Naive thymus-derived CD4-positive, alpha-beta T cell (primary cell): ENCODE data around the gene CFAP43. TPM values are rescaled to one million over a fixed set of nuclear protein-coding genes. Genes with fewer than 3 reads are reported as not detected.

Source experiments
- ATAC-seq: fragments of 150-1000 bp; cut with Tn5 transposase; 2 replicates; pipeline ENCODE4 v1.10.0; 2021; ENCODE audit warnings: mild to moderate bottlenecking, moderate library complexity
- CTCF ChIA-PET: fragments of 350-600 bp; sonication (Branson Sonifier 250); formaldehyde crosslinking; loops from one replicate; lab custom pipeline; 2021; ENCODE audit warnings: antibody characterized with exemption; lab: Charles Lee
- POLR2A ChIA-PET: fragments of 350-600 bp; sonication (Branson Sonifier 250); formaldehyde crosslinking; loops from one replicate; lab custom pipeline; 2021; ENCODE audit warnings: antibody characterized with exemption, inconsistent platforms; lab: Charles Lee
- DNase-seq, 9 donors: peaks; one replicate each; pipeline versions ENCODE4 v3.0.0 to v3.0.0-alpha.2; 2020 to 2022; ENCODE audit warnings: mixed read lengths in 1 of 9
- H3K27ac ChIP-seq: one replicate; pipeline ENCODE4 v1.7.0; 2013; ENCODE audit warnings: mild to moderate bottlenecking, low read depth, low read length, moderate library complexity
- H3K27me3 ChIP-seq, 2 donors: one replicate each; pipeline ENCODE4 v1.7.0; 2013; ENCODE audit warnings: low read length in 2 of 2, mild to moderate bottlenecking in 2 of 2, moderate library complexity in 2 of 2; ENCODE audit not compliant: control insufficient read depth in 2 of 2, insufficient read depth in 2 of 2
- H3K36me3 ChIP-seq, 3 experiments: 1 replicate in 2 of 3; 2 replicates in 1 of 3; pipeline ENCODE4 v1.7.0; 2013; ENCODE audit warnings: low read length in 3 of 3, mild to moderate bottlenecking in 3 of 3, moderate library complexity in 1 of 3; ENCODE audit not compliant: insufficient read depth in 3 of 3, control insufficient read depth in 2 of 3
- H3K4me1 ChIP-seq, 2 donors: one replicate each; pipeline ENCODE4 v1.7.0; 2013; ENCODE audit warnings: low read length in 2 of 2, mild to moderate bottlenecking in 2 of 2, moderate library complexity in 1 of 2; ENCODE audit not compliant: control insufficient read depth in 2 of 2, insufficient read depth in 2 of 2
- H3K4me3 ChIP-seq: 2 replicates; pipeline ENCODE4 v1.7.0; 2013; ENCODE audit warnings: mild to moderate bottlenecking, low read length
- H3K9me3 ChIP-seq, 3 experiments: 1 replicate in 2 of 3; 2 replicates in 1 of 3; pipeline ENCODE4 v1.7.0; 2013; ENCODE audit warnings: low read length in 3 of 3; ENCODE audit not compliant: control insufficient read depth in 2 of 3
- H3K27ac Mint-ChIP-seq, 9 donors: one replicate each; pipeline ENCODE4 v1.8.0; 2020 to 2022; ENCODE audit warnings: mixed read lengths in 9 of 9, mild to moderate bottlenecking in 8 of 9, moderate library complexity in 5 of 9, inconsistent platforms in 2 of 9
- H3K27me3 Mint-ChIP-seq, 5 donors: one replicate each; pipeline ENCODE4 v1.8.0; 2021 to 2022; ENCODE audit warnings: mixed read lengths in 5 of 5, mild to moderate bottlenecking in 1 of 5
- H3K36me3 Mint-ChIP-seq, 5 donors: one replicate each; pipeline ENCODE4 v1.8.0; 2020 to 2022; ENCODE audit warnings: mixed read lengths in 5 of 5, mild to moderate bottlenecking in 3 of 5, inconsistent platforms in 1 of 5
- H3K4me1 Mint-ChIP-seq, 7 donors: one replicate each; pipeline ENCODE4 v1.8.0; 2020 to 2022; ENCODE audit warnings: mixed read lengths in 7 of 7, mild to moderate bottlenecking in 3 of 7, inconsistent platforms in 1 of 7
- H3K4me3 Mint-ChIP-seq, 10 donors: one replicate each; pipeline ENCODE4 v1.8.0; 2020 to 2022; ENCODE audit warnings: mild to moderate bottlenecking in 10 of 10, mixed read lengths in 10 of 10, moderate library complexity in 6 of 10, inconsistent platforms in 2 of 10
- H3K9me3 Mint-ChIP-seq, 11 donors: one replicate each; pipeline ENCODE4 v1.8.0; 2020 to 2022; ENCODE audit warnings: mixed read lengths in 11 of 11, mild to moderate bottlenecking in 4 of 11, inconsistent platforms in 1 of 11, moderate library complexity in 1 of 11
- intact Hi-C, 2 donors: fragments of 100-400 bp; cut with micrococcal nuclease; formaldehyde crosslinking; loops; one replicate each; pipeline ENCODE4 v1.15.1; 2023
- polyA plus RNA-seq, 2 donors: library from polyadenylated mRNA; unstranded; fragments of 300-500 nt; fragmentation: Illumina TruSeq; gene quantifications; one replicate each; pipeline ENCODE4 v1.2.3, GENCODE V29; 2021
- total RNA-seq, 6 experiments: library from RNA in 5 of 6; stranded (reverse) in 5 of 6; gene quantifications; 1 replicate in 5 of 6; 2 replicates in 1 of 6; pipeline ENCODE4 v1.2.3 and lab custom pipeline; 2021 to 2026

Gene CFAP43
- total and polyA plus RNA-seq, 7 experiments from 2014 or later = 0.14 to 0.17 TPM; not detected in 5

GRCh38 chr10:104274762-104275721, 42.9 kb upstream of the CFAP43 start:
- CTCF ChIA-PET = interaction anchor here (0.6 to 7.2 kb wide), 24 partner anchors 11 to 1903 kb away, joined by 3 to 49 read pairs (median 4); partner anchors contain the start of genes CFAP43, CFAP58, GSTO1 and ITPRIP
- DNase-seq (peak in 6 of 9 donors; percentile 35 to 60 (median 44)), ATAC-seq (peak; percentile 90)
- peaks cover 0 to 22% (median 4%) of the 10 kb centered on the region in 5 donors for H3K27me3 Mint-ChIP-seq
- no peaks in the 10 kb centered on the region for H3K27me3 ChIP-seq
- peak overlapping the region in 8 of 10 donors; percentile 18 to 70 (median 40) for H3K4me3 Mint-ChIP-seq
- peaks cover 3 to 7% of the 10 kb centered on the region in 2 donors for H3K4me1 ChIP-seq
- H3K9me3 ChIP-seq = no peaks in the 10 kb centered on the region
- H3K9me3 Mint-ChIP-seq = no peaks in the 10 kb centered on the region
- H3K36me3 Mint-ChIP-seq = no peaks in the 10 kb centered on the region
- POLR2A ChIA-PET = interaction anchor here (0.6 to 3.4 kb wide), 10 partner anchors 12 to 345 kb away, joined by 3 to 23 read pairs (median 3); partner anchors contain the start of genes CFAP58 and GSTO1
- peaks cover 0 to 5% (median 0%) of the 10 kb centered on the region in 7 donors for H3K4me1 Mint-ChIP-seq
- H3K4me3 ChIP-seq = peak overlapping the region; percentile 44
- intact Hi-C loops = loop anchor here in 1 of 2 donors (1.0 kb wide), 1 partner anchor 75 kb away; no protein-coding TSS in a partner anchor
- H3K27ac ChIP-seq = no peak overlapping the region
- H3K27ac Mint-ChIP-seq = no peak overlapping the region
- H3K36me3 ChIP-seq = no peaks in the 10 kb centered on the region

DNA sequence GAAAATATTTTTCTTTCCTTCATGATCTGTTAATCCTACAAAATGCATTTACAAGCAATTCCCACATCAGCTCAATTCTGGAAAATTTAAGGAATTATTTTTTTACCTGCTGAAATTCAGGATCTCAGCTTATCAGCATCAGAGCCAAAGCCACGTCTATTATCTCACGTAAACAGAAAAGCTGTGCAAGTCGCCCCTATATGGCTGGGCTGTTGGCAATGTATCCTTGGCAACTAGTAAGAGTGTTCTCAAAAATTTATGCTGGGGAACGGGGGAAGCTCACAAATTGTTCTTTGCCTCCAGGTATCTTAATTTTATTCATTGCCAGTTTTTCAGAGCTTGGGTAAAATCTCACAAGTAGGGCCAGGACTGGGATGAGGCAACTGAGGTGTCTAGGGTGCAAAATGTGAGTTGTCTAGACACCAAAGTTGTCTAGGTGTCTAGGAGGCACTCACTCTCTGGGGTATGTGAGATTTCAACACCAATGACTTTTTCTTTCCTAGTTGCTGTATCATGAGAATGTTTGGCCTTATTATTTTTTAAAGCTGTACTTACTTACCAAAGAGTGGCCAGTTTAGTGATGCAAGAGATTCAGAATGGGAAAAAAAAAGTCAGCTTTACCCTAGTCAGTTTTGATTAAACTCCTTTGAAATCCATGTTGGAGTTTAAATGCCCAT, 41.9 kb upstream of the CFAP43 start:
- intact Hi-C loops = loop anchor here in 1 of 2 donors (1.0 kb wide), 1 partner anchor 76 kb away; no protein-coding TSS in a partner anchor
- no peak overlapping the region for H3K27ac ChIP-seq
- no peaks in the 10 kb centered on the region for H3K36me3 ChIP-seq
- Mint-ChIP-seq H3K4me3 (peak overlapping the region in 4 of 10 donors; percentile 46 to 70 (median 60)), H3K4me1 (peaks cover 0 to 8% (median 5%) of the 10 kb centered on the region in 7 donors), H3K27me3 (peaks cover 0 to 19% (median 4%) of the 10 kb centered on the region in 5 donors), H3K36me3 (peaks cover 0 to 1% (median 0%) of the 10 kb centered on the region in 5 donors), H3K9me3 (no peaks in the 10 kb centered on the region), H3K27ac (no peak overlapping the region)
- peak overlapping the region; percentile 44 for H3K4me3 ChIP-seq
- ATAC-seq (no peak), DNase-seq (no peak)
- no peaks in the 10 kb centered on the region for H3K27me3 ChIP-seq
- peaks cover 3 to 12% of the 10 kb centered on the region in 2 donors for H3K4me1 ChIP-seq
- ChIA-PET CTCF (interaction anchor here (0.6 to 7.2 kb wide), 20 partner anchors 12 to 1902 kb away, joined by 3 to 49 read pairs (median 4); partner anchors contain the start of genes CFAP43, CFAP58, GSTO1 and ITPRIP), POLR2A (interaction anchor here (0.8 to 3.4 kb wide), 12 partner anchors 11 to 79 kb away, joined by 3 to 23 read pairs (median 4); partner anchors contain the start of genes CFAP58, GSTO1 and ITPRIP)
- no peaks in the 10 kb centered on the region for H3K9me3 ChIP-seq

- Mint-ChIP-seq H3K27ac (no peak overlapping the region), H3K27me3 (peaks cover 0 to 16% (median 3%) of the 10 kb centered on the region in 5 donors), H3K4me3 (no peak overlapping the region), H3K36me3 (peaks cover 0 to 4% (median under 1%) of the 10 kb centered on the region in 5 donors), H3K9me3 (no peaks in the 10 kb centered on the region), H3K4me1 (peaks cover 2 to 15% (median 9%) of the 10 kb centered on the region in 7 donors)
- POLR2A ChIA-PET = interaction anchor here (0.7 to 3.4 kb wide), 7 partner anchors 10 to 88 kb away, joined by 3 to 23 read pairs (median 4); partner anchors contain the start of genes GSTO1 and ITPRIP
- H3K4me3 ChIP-seq = no peak overlapping the region
- peaks cover 3 to 13% of the 10 kb centered on the region in 2 donors for H3K4me1 ChIP-seq
- no peaks in the 10 kb centered on the region for H3K36me3 ChIP-seq
- no peaks in the 10 kb centered on the region for H3K27me3 ChIP-seq
- CTCF ChIA-PET = interaction anchor here (1.2 to 7.2 kb wide), 8 partner anchors 11 to 80 kb away, joined by 4 to 49 read pairs (median 12); partner anchors contain the start of genes CFAP58 and GSTO1
- DNase-seq (no peak), ATAC-seq (no peak)
- no peak overlapping the region for H3K27ac ChIP-seq
- no peaks in the 10 kb centered on the region for H3K9me3 ChIP-seq
- intact Hi-C loops = no loop called here
These were observed 41.1 kb upstream of the CFAP43 start for GRCh38 chr10:104273286-104273685.

DNA sequence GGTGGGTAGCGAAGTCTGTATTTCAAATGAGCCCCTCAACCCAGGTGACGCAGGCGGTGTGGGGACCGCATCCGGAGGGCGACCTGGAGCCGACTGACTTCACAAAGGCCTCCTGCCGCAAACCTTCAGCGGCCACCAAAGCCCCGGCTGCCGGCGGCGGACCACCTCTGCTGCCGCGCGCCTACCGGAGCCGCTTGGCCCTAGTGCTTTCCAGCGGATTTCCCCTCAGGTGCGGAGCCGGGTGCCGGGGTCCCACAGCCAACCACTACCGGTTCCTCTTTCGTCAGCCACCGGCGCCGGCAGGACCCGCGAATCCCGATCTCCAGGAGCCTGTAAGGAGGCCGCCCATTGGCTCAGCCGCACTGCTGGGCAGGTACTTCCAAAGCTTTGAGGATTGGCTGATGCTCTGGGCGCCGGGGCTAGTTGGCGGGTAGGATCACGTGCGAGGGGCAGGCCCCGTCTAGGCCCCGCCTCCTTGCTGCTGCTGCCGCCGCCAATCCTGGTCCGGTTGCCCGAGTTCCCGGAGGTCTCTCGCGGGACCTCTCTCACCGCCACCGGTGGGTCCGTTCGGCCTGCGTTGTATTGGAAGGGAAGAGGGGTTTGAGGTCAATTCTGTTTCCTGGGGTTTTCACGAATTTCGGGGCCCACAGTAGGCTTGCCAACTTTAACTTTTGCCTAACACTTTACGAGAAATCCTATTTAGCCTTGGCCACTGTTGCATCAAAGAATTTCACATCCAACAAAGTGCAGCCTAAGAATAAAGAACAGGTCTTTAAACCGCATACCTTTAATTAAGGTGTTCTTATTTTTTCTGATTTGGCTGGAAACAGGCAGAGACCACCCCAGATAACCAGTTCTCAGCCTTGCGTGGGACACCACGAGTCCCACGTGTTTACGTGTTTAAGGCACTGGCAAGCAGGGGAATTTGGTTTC, 36.8 kb upstream of the CFAP43 start, which contains the start of gene GSTO2:
TSS of gene GSTO2 (plus strand) at position 472 of the 933 bp plus-strand sequence. CDS start 5,732 bp downstream, outside the sequence.
- no peaks in the 10 kb centered on the region for H3K27me3 ChIP-seq
- POLR2A ChIA-PET = interaction anchor here (0.7 to 6.6 kb wide), 7 partner anchors 14 to 147 kb away, joined by 3 to 68 read pairs (median 3); partner anchors contain the start of genes CFAP58, GSTO1, ITPRIP and SFR1
- peak; percentile 87 to 99 (median 98) for DNase-seq
- peak within 1 kb of the TSS; percentile 93 for H3K27ac ChIP-seq
- H3K9me3 Mint-ChIP-seq = no peaks in the 10 kb centered on the region
- peak within 1 kb of the TSS; percentile 87 to 98 (median 94) for H3K4me3 Mint-ChIP-seq
- H3K27ac Mint-ChIP-seq = peak within 1 kb of the TSS; percentile 85 to 98 (median 96)
- H3K27me3 Mint-ChIP-seq = no peaks in the 10 kb centered on the region
- peaks cover 25 to 55% (median 49%) of the 10 kb centered on the region in 7 donors for H3K4me1 Mint-ChIP-seq
- no peaks in the 10 kb centered on the region for H3K9me3 ChIP-seq
- CTCF ChIA-PET = interaction anchor here (0.6 to 0.9 kb wide), 2 partner anchors 13 to 83 kb away, joined by 4 to 9 read pairs; no protein-coding TSS in a partner anchor
- peaks cover 23 to 25% of the 10 kb centered on the region in 2 donors for H3K4me1 ChIP-seq
- intact Hi-C loops = loop anchor here (1.0 to 10.0 kb wide), 14 partner anchors 9 to 1624 kb away; partner anchors contain the start of genes CFAP43 (in 2 of the 2), CFAP58 (in 2 of the 2), ITPRIP (in 2 of the 2) and STN1 (in 2 of the 2)
- peak; percentile 97 for ATAC-seq
- H3K4me3 ChIP-seq = peak within 1 kb of the TSS; percentile 77
- H3K36me3 ChIP-seq = peaks cover 0 to 16% (median 0%) of the 10 kb centered on the region in 3 experiments
- H3K36me3 Mint-ChIP-seq = peaks cover 10 to 28% (median 25%) of the 10 kb centered on the region in 5 donors

GRCh38 chr10:104268405-104268712, 36.2 kb upstream of the CFAP43 start:
- Histone ChIP-seq H3K27me3 (no peaks in the 10 kb centered on the region), H3K4me3 (peak overlapping the region; percentile 77), H3K36me3 (peaks cover 0 to 19% (median 0%) of the 10 kb centered on the region in 3 experiments), H3K9me3 (no peaks in the 10 kb centered on the region), H3K4me1 (peaks cover 23 to 25% of the 10 kb centered on the region in 2 donors), H3K27ac (peak overlapping the region; percentile 93)
- CTCF ChIA-PET = interaction anchor here (0.6 kb wide), 1 partner anchor 12 kb away, joined by 9 read pairs; no protein-coding TSS in a partner anchor
- POLR2A ChIA-PET = interaction anchor here (0.7 to 6.6 kb wide), 5 partner anchors 13 to 147 kb away, joined by 3 to 68 read pairs (median 5); partner anchors contain the start of genes CFAP58, GSTO1, ITPRIP and SFR1
- intact Hi-C loops = loop anchor here in 1 of 2 donors (1.0 to 10.0 kb wide), 4 partner anchors 13 to 1624 kb away; partner anchors contain the start of genes ATP5MK, PDCD11 and TRIM8
- peaks cover 10 to 33% (median 28%) of the 10 kb centered on the region in 5 donors for H3K36me3 Mint-ChIP-seq
- no peaks in the 10 kb centered on the region for H3K9me3 Mint-ChIP-seq
- H3K4me3 Mint-ChIP-seq = peak overlapping the region; percentile 87 to 98 (median 94)
- H3K27ac Mint-ChIP-seq = peak overlapping the region; percentile 85 to 98 (median 96)
- H3K27me3 Mint-ChIP-seq = no peaks in the 10 kb centered on the region
- DNase-seq = no peak
- ATAC-seq = no peak
- peaks cover 27 to 62% (median 54%) of the 10 kb centered on the region in 7 donors for H3K4me1 Mint-ChIP-seq
